Neutrophil (primary cell): ENCODE data around the gene BCCIP.

ENCODE experiments used
- H3K27ac ChIP-seq: fragments of 200-600 bp; sonication (generic); 2 replicates; pipeline ENCODE4 v1.5.1; 2016; ENCODE audit warnings: mild to moderate bottlenecking, moderate library complexity
- H3K27me3 ChIP-seq: fragments of 200-600 bp; sonication (generic); 2 replicates; pipeline ENCODE4 v1.6.0; 2016; ENCODE audit warnings: mild to moderate bottlenecking
- H3K36me3 ChIP-seq: fragments of 200-600 bp; sonication (generic); 2 replicates; pipeline ENCODE4 v1.5.1; 2017
- H3K4me1 ChIP-seq, 2 experiments: fragments of 200-600 bp in 1 of 2; sonication (generic) in 1 of 2; 1 replicate in 1 of 2; 2 replicates in 1 of 2; pipeline versions ENCODE4 v1.5.1 to v1.6.1; 2013 to 2016; ENCODE audit warnings: low read depth in 1 of 2, low read length in 1 of 2, mild to moderate bottlenecking in 1 of 2, moderate library complexity in 1 of 2; ENCODE audit not compliant: control insufficient read depth in 1 of 2, insufficient read depth in 1 of 2
- H3K4me3 ChIP-seq, 2 experiments: fragments of 200-600 bp in 1 of 2; sonication (generic) in 1 of 2; 1 replicate in 1 of 2; 2 replicates in 1 of 2; pipeline ENCODE4 v1.5.1; 2013 to 2016; ENCODE audit warnings: low read depth in 1 of 2, low read length in 1 of 2, mild to moderate bottlenecking in 1 of 2, moderate library complexity in 1 of 2
- H3K9me3 ChIP-seq: fragments of 200-600 bp; sonication (generic); 2 replicates; pipeline ENCODE4 v1.5.1; 2016
- TF ChIP-seq, protein P1 (sequence below): fragments of 200-600 bp; sonication (generic); IDR thresholded peaks from 2 replicates; pipeline ENCODE4 v1.5.1; 2016; ENCODE audit warnings: antibody characterized with exemption

Gene BCCIP

DNA sequence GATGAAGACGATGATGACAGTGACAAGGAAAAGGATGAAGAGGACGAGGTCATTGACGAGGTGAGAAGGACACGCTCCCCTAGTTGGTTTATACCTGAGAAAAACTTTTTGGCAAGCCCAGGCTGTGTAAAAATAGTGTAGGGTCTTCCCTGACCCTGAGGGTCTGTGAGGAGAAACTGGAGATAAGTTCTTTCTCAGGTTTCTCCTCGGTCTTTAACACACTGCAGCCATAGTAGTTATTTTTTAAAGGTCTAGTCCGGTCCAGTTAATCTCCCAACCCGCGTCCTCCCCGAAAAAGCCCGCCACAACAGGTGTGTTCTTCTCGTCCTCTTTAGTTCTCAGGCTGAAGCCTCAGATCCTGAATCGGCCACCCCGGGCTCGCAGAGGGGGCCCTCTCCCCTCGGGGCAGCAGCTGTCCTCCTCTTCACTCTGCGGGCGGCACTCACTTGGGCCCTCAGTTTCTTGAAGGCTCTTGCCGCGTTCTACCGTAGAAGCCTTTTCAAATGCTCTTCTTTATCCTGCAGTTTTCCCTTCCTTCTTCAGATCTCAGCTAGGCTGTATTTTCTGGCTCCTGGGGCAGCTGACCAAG lies 411 bp downstream of the BCCIP start:
- Histone ChIP-seq H3K36me3 (peaks cover 8% of the 10 kb centered on the region), H3K27me3 (no peaks in the 10 kb centered on the region), H3K27ac (peak overlapping the region; percentile 90), H3K4me3 (peak overlapping the region; percentile 94 to 100), H3K9me3 (no peaks in the 10 kb centered on the region), H3K4me1 (peaks cover 23 to 24% of the 10 kb centered on the region in 2 experiments)
- TF ChIP-seq, protein P1, sequence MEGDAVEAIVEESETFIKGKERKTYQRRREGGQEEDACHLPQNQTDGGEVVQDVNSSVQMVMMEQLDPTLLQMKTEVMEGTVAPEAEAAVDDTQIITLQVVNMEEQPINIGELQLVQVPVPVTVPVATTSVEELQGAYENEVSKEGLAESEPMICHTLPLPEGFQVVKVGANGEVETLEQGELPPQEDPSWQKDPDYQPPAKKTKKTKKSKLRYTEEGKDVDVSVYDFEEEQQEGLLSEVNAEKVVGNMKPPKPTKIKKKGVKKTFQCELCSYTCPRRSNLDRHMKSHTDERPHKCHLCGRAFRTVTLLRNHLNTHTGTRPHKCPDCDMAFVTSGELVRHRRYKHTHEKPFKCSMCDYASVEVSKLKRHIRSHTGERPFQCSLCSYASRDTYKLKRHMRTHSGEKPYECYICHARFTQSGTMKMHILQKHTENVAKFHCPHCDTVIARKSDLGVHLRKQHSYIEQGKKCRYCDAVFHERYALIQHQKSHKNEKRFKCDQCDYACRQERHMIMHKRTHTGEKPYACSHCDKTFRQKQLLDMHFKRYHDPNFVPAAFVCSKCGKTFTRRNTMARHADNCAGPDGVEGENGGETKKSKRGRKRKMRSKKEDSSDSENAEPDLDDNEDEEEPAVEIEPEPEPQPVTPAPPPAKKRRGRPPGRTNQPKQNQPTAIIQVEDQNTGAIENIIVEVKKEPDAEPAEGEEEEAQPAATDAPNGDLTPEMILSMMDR: no peak

DNA sequence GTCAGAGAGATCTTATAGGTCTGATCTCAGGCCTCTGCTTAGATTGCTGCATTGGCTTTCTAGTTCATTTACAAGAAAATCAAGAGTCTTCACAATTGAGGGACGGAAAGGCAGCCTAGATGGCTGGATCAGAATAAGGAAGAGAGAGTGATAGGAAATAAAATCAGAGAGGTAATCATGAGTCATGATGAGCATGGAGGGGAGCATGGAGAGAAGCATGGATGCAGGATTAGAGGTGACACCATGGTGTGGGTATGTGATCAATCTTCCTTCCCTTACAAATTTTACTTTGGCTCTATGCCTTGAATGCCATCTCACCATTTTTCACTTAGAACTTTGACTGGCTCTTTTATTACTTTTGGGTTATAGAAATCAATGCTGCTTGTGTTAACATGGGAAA lies 1.4 kb downstream of the BCCIP start:
- H3K4me1 ChIP-seq: peaks cover 23 to 24% of the 10 kb centered on the region in 2 experiments
- no peak overlapping the region for H3K4me3 ChIP-seq
- H3K9me3 ChIP-seq: no peaks in the 10 kb centered on the region
- no peaks in the 10 kb centered on the region for H3K27me3 ChIP-seq
- TF ChIP-seq, protein P1: no peak
- H3K27ac ChIP-seq: no peak overlapping the region
- H3K36me3 ChIP-seq: peaks cover 18% of the 10 kb centered on the region

DNA sequence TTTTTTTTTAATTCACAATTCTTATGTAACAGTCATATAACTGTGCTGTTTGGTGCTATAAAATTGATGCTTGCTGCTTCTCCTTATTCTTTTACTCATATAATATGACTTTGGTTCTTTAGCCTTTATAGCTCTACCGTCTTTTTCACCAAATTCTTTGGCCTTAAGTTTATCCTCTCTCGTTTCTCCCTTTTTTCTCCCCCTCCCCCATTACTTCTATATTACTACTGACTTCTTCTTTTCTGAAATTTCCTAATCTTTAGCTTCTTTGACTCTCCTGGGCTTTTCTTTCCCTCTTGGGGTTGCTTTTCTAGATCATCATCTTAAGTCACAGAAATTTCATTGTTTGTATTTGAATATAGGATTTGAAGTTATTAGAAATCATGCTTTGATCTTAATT lies 3.8 kb downstream of the BCCIP start:
- peaks cover 37% of the 10 kb centered on the region for H3K36me3 ChIP-seq
- TF ChIP-seq, protein P1: no peak

DNA sequence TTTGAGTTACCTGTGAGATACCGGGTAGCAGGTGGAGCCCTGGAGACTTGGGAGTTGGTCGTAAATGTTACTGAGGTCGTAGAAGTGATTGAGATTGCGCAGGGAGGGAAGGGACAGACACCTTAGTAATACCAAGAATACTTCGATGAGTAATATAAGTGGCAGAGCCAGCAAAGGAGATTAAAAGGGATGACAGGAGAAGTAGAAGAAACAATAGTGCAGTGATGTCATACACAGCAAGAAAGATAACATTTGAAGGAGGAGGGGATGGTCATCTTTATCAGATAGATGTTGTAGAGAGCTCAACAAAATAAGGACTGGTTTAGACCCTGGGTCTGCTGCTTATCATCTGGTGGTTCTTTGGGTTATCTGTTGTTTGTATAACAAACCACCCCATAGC lies 5.0 kb downstream of the BCCIP start:
- Histone ChIP-seq H3K27me3 (no peaks in the 10 kb centered on the region), H3K4me1 (peaks cover 16 to 19% of the 10 kb centered on the region in 2 experiments), H3K36me3 (peaks cover 38% of the 10 kb centered on the region), H3K27ac (no peak overlapping the region), H3K4me3 (no peak overlapping the region), H3K9me3 (no peaks in the 10 kb centered on the region)
- TF ChIP-seq, protein P1: no peak

More for the DNA sequence above, 3.8 kb downstream of the BCCIP start:
- H3K27me3 ChIP-seq: no peaks in the 10 kb centered on the region
- no peak overlapping the region for H3K4me3 ChIP-seq
- no peaks in the 10 kb centered on the region for H3K9me3 ChIP-seq
- H3K4me1 ChIP-seq: peaks cover 21 to 24% of the 10 kb centered on the region in 2 experiments
- no peak overlapping the region for H3K27ac ChIP-seq

DNA sequence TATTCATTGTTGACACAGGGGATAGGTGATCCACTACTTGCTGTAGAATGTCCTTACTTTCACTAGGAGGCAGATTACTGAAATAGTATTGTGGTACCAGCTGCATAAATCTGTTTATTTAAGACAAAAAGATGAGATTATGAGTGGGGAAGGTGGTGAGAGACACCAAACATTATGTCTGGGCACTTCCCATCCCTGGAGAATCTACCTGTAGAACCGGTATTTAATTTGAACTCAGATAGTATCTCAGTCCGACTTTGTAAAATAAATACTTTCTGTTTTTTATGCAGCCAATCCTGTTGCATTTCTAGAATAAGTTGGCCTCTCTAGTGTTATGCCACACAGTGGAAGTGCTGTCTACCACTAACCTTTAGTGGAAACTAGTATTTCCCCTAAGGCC lies 13.4 kb downstream of the BCCIP start:
- TF ChIP-seq, protein P1: no peak
- Histone ChIP-seq H3K9me3 (no peaks in the 10 kb centered on the region), H3K4me3 (no peak overlapping the region), H3K27ac (no peak overlapping the region), H3K36me3 (peaks cover 82% of the 10 kb centered on the region), H3K4me1 (no peaks in the 10 kb centered on the region), H3K27me3 (no peaks in the 10 kb centered on the region)
